NCI-H2029 treated with DMSO at 0.1 percent for 48 hours (cell line): ENCODE data around the gene TCF20.

Experiments used
- DNase-seq: peaks from one replicate; lab custom pipeline; 2025; lab: John Stamatoyannopoulos, UW

The TCF20 gene

DNA sequence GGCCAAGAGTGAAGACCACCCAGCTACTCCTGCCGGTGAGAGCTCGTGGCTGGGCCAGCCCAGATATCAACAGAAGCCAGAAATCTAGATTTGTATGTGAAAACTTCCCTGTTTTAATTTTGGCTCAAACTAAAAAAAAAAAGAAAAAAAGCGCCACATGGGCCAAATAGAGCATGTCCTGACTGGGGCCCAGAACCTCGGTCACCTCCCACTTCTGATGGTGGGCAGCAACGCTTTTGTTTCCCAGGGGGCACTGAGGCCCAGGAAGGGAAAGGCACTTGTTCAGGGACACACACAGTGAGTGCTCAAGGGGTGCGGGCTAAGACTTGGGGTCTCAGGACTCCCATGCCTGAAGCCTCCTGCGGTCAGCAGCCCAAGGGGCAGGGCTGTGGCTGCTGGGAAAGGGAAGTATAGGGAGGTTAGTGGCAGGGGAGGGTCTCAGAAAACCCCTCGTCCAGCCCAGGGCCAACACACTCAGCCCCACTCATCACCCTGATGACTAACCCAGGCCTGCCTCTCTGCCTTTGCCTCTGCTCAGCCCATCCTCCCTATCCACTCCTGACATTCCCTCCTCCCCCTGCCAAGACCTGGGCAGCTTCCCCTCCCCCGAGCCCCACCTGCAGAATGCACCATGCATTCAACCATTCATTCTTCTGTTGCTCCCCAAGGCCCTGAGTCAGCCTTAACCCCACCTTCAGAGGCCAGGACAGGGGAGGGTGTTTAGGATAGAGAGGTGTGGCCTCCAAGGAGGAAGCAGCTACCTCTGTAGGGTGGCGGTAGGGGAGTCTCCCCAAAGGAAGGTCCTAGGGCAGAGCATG is 30.0 kb upstream of the TCF20 start:
- no peak for DNase-seq

DNA sequence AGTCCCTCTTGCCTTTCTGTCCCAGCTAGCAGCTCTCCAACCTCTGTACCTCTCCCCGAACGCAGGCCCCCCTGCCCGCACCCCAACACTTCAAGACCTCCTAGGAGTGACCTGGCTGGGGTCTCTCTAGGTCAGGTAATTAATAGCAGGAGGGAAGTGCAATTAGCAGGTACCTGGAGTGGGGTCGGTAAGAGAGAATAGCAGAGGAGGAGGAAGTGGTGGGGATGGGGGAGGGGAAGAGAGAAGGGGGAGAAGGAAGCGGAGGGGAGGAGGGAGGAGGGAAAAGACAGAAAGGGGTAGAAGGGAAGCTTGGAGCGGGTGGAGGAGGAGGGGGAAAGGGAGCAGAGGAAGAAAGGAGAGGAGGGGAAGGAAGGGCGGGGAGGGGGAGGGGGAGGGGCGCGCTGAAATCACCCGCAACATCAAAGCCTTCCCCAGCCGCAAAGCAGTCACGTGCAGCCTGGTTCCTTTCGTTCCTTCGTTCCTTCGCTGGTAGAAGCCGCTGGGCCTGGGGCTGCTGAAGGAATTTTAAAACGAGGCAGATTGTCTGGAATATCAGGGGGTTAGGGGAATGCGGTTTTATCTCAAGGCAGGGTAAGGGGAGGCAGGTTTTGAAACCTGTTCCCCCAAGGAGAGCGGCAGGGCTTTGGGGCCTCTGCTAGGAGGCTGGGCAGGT is 29.3 kb upstream of the TCF20 start:
- no peak for DNase-seq

DNA sequence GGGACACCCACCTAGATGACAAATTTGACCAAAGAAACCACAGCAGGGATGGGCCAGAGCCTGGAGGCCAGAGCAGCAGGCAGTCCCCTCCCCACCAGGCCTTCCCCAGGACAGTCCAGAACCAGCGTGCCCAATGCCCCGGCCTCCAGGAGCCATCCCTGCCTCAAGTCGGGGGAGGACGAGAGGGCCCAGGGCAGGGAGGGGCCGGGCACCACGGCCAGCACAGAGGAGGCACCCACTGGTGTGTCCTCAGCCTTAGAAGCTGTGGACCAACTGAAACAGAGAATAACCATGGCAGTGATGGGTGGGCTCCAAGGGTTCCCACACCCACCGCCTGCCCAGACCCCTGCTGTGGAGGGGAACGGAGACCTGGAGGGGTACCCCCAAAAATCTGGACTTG is 28.3 kb upstream of the TCF20 start:
- no peak for DNase-seq

DNA sequence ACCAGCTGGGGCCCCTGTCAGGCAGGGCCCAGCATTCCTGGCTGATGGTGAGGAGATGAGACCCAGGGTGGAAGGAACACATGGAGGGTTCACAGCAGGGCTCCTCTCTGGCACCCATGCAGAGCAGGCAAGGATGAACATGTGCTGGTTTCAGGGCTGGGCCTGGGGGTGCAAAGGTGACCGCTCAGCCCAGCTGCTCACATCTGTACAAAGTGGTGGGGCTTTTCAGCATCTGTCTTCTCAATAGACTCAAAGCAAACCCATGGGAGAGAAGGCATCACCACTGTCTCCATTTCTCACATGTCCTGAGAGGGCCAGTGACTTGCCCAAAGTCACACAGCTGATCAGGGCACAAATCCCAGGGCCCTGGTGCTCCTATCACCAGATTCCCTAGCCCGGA is 27.3 kb upstream of the TCF20 start:
- DNase-seq, result no peak

DNA sequence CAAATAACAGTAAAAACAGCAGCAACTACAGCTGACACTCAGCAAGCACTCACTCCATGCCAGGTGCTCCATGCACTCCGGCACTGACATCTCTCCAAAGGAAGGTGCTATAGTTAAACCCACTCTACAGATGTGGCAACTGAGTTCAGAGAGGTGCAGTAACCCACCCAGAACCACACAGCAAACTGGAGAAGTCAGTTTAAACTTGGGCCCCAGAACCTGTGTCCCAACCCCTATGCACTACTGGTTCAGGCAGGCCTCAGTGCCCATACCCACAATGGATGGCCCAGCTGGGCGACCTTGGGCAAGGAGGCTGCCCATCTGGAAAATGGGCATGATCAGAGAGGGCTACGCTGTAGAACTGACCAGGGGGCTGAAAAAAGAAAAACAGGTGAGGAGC is 26.4 kb upstream of the TCF20 start:
- no peak for DNase-seq

DNA sequence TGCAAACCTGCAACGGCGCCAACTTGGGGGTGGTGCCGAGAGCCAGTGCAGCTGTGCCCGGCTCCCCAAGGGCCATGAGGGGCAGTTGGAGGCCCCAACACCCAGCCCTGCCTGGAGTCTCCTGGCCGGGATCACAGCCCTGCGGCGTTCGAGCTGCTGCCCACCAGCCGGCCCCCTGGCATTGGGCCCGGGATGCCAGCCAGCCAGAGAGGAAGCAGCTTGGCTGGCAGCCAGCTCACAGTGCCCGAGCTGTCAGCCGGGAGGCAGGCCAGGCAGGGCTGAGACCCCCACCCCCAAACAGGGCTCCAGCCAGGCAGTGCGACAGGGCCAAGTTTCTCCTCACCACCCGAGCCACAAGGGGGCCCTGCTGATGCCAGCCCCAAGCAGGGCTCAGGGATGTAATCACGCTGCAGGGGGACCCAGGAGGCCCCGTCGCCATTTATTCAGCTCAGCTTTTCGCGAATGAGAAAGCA is 26.0 kb upstream of the TCF20 start:
- peak; percentile 65 for DNase-seq

DNA sequence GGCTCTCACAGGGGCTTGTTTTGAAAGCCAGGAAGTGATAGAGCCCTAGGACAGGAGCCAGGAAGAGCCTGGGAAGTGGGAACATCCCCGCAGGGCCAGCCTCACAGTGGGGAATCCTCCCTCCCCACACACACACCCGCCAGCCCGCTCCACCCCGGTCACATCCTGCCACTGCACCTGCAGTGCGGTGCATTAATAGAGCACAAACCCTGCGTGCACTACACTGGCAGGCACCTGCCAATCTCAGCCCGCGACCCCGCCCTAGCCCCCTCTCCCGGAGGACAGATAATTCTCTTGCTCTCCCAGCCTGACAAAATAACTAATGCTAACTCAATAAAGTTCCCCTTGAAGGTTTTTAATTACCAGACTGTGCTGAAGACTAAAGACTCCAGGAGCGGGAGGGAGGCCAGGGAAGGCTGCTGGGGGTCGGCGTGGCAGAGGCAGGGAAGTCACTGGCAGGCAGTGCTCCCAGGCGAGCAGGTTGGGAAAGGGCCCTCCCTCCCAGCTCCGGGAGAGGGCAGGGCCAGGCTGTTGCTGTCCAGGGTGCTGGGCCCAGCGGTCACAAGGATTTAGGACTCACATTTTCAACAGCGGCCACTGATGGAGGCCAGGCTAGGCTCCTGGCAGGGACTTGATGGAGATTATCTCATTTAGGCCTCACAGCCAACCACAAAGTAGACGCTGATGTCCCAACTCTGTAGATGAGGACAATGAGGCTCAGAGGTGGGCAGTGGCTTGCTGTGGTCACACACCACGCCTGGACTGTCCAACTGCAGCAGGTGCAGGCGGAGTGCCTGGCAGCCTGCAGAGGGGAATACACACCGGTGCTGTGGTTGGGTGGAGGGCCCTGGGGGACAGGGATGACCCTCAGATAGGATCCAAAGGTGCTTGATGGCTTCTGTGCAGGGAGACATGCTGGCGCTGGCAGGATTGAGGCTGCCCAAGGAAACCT is 23.9 kb upstream of the TCF20 start:
- DNase-seq, result peak; percentile 19

DNA sequence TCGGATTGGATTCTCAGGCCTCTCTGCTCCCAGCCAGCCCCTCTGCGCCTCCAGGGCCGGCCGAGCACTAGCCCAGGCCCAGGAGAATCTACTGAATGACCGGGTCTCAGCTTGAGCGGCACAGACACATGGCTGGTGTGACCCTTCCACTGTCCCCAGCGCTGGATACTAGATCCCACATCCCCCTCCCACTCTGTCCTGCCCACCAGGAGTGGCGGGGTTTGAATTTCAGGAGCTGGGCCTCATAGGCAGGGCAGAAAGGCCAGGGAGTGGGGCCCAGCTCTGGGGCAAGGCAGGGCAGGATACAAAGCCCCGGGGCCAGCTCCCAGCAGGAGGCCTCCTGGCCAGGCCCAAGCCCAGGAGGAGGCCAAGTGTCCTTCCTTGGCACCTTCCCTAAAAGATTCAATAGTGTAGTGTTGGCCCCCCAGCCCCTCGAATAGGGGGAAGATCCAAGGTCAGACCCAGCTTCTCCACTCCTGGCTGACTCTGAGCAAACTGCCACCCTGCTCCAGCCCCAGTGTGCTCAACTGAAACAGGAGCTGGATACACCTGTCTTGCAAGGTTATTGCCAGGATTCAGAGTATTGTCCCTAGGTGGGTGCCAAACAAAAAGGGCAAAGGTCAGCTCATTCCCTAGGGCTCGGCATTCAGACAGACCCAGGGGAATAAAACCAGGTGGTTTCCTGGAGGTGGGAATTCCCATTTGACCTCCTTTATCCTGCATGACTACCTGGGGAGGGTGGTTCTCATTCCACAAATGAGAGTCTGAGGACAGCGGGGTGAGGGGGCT is 22.5 kb upstream of the TCF20 start:
- peak; percentile 20 for DNase-seq

DNA sequence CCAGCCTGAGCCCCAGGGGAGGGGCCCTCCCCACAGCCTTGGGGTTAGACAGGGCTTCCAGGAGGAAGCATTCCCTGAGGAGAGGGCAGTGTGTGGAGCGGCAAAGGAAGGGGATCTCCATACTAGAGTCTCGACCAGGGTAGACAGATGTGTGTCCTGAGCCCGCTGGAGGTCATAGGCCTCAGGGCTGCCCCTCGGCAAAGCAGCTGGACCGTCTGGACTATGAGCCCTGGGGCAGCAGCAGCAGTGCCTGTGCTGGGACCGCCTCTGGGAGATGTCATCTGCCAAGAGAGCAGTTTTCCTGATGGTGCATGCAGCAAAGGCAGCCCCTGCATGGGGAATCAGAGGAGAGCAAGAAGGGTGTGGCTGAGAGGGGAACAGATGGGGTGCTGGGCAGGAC is 20.8 kb upstream of the TCF20 start:
- DNase-seq, result no peak

DNA sequence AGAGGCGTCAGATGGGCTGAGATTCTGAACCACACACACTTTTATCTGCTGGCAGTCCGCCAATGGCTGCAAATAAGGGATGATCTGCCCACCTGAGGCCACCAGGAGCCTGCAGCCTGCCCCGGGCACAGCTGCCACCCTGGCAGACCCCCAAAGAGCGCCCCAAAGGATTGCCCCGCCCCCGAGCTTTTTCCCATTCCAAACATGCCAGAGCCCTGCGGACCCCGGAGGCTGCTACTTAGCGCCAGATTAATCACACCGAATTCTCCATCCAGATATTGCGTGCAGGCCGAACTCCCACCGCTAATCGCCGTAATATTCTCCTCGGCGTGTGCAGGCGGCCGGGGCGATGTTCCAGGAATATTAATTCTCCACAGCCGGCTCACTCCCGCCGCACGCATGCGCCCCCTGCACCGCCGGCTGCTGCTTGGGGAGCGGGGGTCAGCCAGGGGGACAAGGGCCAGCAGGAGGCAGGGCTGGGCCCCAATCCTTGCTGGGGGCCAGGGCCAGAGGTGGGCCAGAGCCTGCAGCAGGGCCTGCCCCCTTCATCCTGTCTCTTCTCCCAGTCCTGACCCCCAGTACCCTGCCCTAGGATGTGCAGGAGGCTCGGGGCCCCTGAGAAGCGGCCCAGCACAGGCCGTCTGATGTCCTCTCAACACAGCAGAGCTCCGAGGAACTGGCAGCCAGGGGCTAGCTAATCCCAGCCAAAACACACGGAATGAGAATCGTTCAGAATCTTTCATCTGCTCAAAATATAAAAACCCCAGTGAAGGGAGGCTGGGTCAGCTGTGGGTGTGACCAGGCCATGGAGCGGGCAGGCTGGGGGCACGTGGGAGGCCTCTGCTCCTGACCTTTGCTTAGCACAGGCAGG is 19.5 kb upstream of the TCF20 start:
- DNase-seq, result no peak

DNA sequence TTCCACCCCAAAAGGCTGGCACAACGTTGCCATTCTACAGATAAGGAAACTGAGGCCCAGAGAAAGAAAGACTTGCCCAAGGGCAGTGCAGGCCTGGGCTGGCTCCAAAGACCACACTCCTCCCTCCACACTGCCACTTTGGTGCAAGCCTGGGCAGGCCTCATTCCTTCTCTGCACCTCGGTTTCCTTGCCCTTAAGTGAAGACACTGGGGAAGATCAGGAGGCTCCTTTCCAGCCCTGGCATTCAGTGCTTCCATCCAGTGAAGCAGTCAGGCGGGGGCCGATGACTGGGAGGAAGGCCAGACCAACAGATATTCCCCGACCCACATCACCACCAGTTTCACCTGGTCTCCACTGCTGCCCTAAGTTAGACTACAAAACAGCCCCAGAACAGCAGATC is 18.3 kb upstream of the TCF20 start:
- DNase-seq, result no peak

DNA sequence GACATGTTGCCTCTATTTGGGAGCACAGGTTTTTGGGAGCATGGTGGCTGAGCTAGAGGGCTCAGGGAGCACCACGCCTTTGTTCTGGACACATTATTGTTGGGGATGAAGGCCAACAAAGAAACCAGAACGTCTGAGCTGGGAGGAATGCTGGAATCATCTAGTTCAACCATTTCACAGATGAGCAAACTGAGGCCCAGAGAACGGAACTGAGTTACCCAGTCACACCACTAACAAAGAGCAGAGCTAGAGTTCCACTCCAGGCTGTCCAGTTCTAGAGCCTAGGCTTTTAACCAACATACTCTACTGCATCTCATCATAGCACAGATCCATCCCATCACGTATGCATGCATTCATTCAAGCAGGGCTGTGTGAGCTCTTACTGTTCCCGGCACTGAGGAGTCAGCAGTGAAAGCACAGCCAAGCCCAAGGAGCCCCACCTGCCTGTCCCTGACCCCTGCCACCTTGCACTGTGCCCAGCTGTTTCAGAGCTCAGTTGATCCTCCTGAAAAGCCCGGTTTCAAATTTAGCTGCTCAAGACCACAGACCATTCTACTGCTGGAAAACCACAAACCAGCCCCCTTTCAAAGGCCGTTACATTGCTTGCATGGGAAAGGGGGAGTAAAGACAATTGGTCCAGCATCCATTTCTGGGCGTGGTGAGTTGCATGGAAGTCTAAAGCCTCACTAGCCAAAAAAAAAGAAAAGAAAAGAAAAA is 16.9 kb upstream of the TCF20 start:
- no peak for DNase-seq

DNA sequence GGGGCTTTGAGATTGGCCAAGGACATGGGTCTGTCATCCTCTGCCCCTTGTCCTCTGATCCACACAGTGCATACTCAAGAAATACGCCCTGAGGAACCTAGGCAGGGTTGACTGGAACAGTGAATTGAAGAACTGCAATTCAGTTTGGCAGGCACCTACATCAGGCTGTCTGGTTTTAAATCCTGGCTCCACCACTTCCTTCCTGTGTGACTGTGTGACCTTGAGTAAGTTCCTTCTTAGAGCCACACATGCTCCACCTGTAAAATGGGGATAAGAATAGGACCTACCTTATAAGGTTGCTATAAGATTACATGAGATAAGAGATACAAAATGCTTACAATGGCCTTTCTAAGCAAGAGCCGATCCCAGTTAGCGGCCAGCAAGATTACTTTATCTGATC is 15.8 kb upstream of the TCF20 start:
- no peak for DNase-seq

DNA sequence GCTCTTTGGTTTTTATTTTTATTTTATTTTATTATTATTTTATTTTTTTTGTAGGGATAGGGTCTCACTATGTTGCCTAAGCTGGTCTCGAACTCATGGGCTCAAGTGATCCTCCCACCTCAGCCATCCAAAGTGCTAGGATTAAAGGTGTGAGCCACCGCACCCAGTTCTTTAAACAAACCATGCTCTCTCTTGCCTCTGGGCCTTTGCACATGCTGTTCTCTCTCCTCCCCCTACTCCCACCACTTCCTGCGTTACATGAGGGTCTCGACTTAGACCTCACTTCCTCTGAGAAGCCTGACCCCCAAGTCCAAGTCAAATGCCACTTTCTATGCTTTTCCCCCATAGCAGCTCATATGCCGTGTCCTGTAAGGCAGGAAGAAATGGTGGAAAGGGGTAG is 15.2 kb upstream of the TCF20 start:
- DNase-seq, result no peak

DNA sequence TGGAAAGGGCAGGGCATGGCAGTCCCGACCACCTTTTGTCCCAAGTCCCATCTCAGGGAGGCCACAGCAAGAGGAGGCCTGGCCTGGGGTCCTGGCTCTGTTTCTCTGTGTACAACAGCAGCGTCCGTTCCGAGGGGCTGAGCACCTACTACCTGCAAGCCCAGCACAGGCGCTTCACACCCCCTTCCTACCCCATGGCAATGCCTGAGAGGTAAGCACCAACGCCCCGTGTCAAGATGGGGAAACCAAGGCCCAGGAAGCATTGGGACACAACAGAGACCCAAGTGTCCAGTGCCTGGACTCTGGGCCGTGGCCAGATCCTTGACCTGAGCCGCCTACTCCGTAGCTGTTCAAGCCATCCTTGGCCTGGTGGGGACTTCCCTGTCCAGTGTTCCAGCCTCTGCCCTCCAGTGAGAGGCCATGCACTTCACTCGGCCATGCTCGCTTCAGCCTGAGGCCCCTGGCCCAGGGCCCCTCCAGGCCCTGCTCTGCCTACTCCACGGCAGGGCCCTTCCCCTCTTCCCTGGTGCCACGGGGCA is 14.3 kb upstream of the TCF20 start:
- no peak for DNase-seq

DNA sequence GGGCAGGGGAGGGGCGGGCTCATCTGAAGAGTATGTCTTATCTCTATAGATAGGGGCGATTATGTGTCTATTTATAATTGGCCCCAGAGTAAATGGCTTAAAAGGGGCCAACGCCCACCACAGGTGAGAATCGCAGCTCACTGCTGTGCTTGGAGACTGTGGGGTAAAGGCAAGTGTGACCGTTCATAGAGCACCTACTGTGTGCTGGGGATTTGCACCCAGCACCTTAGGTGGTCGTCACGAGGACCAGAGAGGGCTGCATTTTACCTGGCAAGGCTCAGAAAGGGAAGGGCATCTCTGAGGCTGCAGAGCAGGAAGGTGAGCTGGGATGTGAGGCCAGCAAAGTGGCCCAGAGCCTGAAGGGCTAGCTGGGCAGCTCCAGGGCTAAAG is 13.7 kb upstream of the TCF20 start:
- DNase-seq, result no peak

DNA sequence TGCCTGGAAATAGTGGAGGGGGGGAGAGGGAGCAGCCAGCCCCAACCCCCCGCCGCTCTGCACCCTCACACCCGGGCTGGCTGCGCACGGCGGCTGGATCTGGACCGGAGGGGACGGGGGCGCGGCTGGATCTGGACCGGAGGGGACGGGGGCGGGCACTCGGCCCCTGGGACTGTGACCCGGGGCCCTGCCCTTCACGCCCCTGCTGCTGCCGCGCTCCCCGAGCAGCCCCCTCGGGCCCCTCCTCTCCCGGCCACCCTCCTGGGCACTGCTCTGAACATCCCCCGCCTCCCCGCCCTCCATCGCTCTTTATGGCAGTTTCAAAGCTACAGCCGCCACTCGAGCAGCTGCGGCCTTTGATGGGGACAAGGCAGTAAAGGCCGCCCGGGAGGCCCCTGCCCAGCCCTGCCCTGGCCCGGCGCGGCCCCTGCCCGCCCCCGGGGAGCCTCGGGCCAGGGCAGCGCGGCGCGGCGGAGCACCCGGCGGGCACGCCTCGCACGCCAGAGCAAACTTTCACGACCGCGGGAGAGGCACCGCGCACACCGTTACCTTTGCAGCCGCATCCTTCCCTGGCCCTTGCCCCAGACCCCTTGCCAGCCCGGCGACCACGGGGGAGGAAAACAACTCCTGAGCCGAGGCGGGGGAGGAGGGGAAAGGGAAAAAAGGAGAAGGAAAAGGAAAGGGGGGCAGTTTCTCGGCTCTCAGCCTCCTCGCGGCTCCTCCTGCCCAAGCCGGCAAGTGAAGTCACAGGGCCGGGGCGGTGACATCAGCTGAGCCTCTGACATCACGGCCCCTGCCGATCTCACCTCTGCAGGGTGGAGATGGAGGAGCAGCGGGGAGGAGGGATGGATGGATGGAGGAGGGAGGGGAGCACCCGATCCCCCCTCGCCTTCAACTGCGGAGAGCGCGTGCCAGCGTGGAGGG is 13.1 kb upstream of the TCF20 start:
- DNase-seq, result no peak

DNA sequence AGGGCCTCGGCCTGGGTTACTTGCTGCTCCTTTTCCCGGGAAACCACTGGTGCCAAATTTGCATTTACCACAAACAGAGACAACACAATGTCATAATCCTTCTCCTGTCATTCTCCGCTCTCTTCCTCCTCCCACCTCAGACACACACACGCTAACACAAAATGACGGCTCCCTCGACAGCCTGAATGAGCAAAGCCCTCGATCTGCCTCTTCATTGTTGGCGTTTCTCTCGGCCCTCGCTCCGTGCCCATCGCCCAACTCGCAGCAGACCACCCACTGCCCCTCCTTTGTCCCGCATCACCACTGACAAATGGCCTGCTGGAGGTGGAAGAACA is 12.5 kb upstream of the TCF20 start:
- no peak for DNase-seq
